Choroid plexus epithelial cell (primary cell): Measurements from ENCODE around the gene PCDH1.
A peak's percentile ranks its signal among the peaks of the same experiment; 100 is the strongest.

ENCODE experiments used
- DNase-seq: peaks from one replicate; pipeline ENCODE4 v3.0.0-alpha.2; 2010; ENCODE audit warnings: low read depth
- H3K4me3 ChIP-seq: 2 replicates; pipeline ENCODE4 v1.5.1; 2011; ENCODE audit warnings: low read depth, mild to moderate bottlenecking, control low read depth, low read length, moderate library complexity
- TF ChIP-seq, protein P1 (sequence below): conservative IDR thresholded peaks from 2 replicates; pipeline ENCODE4 v1.5.1; 2011; ENCODE audit warnings: low read depth, mild to moderate bottlenecking, control low read depth, inconsistent platforms, low read length, moderate library complexity

The PCDH1 gene

DNA sequence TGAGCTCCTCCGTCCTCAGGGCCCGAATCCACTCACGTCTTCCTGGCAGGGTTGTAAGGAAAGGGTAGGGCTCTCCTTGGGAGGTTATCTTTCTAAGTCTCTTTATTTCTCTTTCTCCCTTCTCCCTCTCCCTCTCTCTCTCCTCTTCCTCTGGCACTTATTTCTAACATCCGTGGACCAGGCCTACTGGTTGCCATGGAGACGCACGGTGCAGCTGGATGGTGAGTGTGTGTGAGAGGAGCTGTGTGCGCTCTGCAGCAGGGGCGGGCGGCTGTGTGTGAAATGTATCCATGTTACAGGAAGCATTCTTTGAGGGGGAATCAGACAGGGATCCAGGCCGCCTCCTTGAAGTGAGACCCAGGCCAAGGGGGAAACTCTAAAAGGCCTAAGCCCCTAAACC, 32.2 kb downstream of the PCDH1 start:
- TF ChIP-seq, protein P1, sequence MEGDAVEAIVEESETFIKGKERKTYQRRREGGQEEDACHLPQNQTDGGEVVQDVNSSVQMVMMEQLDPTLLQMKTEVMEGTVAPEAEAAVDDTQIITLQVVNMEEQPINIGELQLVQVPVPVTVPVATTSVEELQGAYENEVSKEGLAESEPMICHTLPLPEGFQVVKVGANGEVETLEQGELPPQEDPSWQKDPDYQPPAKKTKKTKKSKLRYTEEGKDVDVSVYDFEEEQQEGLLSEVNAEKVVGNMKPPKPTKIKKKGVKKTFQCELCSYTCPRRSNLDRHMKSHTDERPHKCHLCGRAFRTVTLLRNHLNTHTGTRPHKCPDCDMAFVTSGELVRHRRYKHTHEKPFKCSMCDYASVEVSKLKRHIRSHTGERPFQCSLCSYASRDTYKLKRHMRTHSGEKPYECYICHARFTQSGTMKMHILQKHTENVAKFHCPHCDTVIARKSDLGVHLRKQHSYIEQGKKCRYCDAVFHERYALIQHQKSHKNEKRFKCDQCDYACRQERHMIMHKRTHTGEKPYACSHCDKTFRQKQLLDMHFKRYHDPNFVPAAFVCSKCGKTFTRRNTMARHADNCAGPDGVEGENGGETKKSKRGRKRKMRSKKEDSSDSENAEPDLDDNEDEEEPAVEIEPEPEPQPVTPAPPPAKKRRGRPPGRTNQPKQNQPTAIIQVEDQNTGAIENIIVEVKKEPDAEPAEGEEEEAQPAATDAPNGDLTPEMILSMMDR, result no peak
- H3K4me3 ChIP-seq, result no peak overlapping the region
- peak; percentile 66 for DNase-seq

DNA sequence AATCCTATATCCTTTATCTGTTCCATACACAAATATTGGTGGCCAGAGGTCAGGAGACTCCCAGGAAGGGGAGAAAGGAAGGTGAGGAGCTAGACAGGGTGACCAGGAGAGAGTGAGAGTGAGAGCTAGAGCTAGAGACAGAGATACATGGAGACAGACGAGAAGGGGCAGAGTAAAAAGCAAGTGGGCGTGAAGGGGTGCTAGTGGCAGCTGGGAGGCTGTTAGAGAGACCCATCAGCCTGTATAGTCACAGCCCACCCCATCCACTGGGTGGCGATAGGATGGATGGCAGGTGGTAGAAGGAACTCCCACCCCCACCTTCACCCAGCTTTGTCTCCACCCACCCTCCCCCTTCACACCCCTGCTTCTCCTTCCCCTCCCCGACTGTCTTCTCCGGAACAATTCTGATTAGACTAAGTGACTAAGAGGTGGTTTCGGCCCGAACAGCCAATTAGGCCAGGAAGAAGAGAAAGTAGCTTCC, 32.8 kb downstream of the PCDH1 start:
- TF ChIP-seq, protein P1, result no peak
- no peak for DNase-seq
- H3K4me3 ChIP-seq, result no peak overlapping the region

DNA sequence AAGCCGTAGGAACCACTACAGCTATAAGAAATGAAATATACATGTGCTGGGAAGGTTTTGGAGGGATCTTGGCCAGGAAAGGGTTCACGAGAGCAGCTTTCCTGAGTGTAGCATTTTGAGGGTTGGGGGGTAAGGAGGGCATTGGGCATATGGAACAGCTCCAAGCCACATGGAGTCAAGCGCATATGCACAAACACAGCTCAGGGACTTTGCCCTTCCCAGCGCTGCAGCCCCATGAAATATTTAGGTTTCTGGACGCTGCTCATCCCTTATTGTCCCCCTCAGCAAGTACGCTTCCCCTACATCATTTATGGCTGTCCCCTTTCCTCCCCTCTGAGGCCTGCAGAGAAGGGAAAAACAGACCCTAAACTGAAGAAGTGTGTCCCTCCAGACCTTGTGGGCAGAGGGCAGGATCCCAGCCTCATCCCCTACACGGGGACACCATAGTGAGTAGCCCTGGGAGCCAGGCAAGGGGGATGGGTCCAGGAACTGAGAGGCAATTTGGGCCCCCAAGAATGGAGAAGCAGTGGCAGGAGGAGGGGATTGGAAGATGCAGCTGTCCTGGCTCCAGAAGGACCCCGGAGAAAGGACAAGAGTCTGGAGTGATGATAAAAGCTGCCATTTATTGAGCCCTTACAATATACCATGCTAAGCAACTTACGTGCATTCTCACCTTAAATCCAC, 33.7 kb downstream of the PCDH1 start:
- TF ChIP-seq, protein P1, result no peak
- H3K4me3 ChIP-seq, result no peak overlapping the region
- no peak for DNase-seq

DNA sequence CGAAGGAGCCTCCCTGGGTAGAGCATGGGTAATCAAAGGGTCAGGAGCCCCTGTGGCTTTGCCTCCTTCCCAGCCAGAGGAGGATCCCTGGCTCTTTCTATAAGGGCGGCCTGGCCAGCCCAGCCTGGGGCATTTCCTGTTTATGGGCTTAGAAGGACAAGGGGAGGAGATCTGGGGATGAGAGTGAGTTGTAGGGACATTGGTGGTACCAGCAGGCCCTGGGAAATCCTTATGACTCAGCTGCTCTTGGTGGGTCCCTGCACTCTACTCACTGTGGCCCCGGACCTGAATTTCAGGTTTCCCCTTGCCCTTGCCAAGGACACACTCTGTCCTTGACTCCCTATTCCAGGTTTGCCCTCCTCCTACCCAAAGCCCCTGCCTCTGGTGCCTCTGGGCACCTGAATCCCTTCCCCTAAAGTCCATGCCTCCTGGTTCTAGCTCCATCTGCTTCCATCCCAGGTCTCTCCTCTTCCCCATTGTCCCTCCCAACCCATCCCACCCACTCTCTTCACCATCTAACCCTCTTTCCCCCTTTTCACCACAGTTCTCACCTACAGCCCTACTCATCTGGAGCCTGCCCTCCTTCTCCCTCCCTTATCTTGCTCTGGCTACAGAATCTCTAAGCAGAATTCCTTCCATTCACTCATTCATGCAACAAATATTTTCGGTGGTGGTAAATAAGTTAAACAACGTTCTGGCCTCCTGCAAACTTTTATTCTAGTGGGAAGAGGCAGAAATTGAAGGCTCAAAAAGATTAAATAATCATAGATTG, 34.9 kb downstream of the PCDH1 start:
- peak; percentile 25 for DNase-seq

DNA sequence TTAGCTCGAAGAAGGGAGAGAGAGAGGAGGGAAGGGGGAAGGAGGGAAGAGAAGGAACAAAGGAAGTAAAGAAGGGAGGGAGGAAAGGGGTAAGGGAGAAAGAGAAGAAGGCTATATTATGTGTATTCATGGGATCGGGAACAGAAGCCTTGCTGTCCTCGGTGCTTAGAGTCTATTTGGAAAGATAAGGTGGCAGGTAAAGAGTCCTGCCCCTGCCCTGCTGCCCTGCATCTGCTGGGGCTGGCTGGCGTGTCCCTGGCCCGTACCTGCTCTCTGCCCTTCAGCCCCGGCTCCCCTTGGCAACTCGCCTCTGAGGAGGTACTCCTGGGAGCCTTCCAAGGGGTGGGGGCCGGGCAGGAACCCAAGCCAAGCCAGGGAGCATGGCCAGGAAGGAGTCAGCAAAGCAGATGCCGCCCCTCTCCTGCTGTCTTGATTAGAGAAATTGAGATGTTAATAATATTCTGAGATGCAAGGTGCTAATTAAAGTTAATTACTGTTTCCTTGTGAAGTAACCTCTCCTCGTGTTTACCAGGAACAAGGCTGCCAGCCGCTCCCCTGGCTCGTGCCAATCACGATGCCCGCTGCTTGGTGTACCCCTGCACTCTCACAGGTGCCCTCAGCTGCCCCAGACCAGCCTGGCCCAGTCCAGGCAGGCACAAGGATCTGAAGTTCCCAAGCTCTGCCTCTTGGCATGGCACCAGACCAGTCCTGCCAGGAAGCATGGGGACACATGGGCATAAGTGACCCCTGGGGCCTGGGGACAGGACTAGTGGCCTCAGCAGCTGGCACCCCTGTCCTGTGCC, 36.6 kb downstream of the PCDH1 start:
- H3K4me3 ChIP-seq, result no peak overlapping the region
- TF ChIP-seq, protein P1, result no peak
- DNase-seq, result no peak

More for the DNA sequence above, 34.9 kb downstream of the PCDH1 start:
- no peak overlapping the region for H3K4me3 ChIP-seq
- TF ChIP-seq, protein P1, result no peak

DNA sequence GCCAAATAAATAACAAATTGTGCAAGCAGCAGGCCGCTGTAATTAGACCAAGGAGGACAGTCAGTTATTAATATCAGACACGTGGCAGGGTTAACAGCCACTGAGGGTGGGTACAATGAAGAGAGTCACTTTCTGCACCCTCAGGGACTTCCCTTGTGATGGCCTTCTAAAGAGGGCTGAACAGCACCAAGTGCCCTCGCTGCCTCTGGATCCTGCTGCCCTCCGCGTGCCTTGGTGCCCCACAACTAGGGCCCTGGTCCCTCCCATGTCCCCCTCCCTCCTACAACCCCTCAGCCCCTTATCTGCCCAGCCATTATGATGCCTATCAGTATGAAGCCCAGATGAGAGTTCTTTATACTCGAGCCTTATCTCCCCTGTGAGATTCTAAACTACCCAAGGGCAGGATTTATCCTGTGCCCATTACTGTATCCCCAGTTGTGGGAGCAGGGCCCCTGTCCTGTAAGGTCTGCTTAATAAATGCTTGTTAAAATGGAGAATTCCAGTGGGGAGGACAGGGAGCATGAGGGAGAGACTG, 37.3 kb downstream of the PCDH1 start:
- TF ChIP-seq, protein P1, result no peak
- H3K4me3 ChIP-seq, result no peak overlapping the region
- DNase-seq, result no peak
